IMR-90 (cell line): ENCODE results near the gene TINAG. TPM values are rescaled to one million over a fixed set of nuclear protein-coding genes. Genes with fewer than 3 reads are reported as not detected.

Source experiments
- ATAC-seq: fragments of 200-7000 bp; cut with Tn5 transposase; 2 replicates; pipeline ENCODE4 v1.9.1; 2020; ENCODE audit warnings: low read depth, mild to moderate bottlenecking, moderate library complexity
- BruUV-seq: library from RNA; stranded (reverse); fragments of 400-500 nt; replicated peaks from 2 replicates; lab custom pipeline; 2021; lab: Mats Ljungman, UMichigan
- CTCF ChIA-PET: fragments of 300-600 bp; formaldehyde crosslinking; extraction: SDS; loops from one replicate; lab custom pipeline; 2021; ENCODE audit warnings: antibody characterized with exemption; lab: Yijun Ruan, JAX
- POLR2A ChIA-PET: fragments of 300-600 bp; sonication (Branson Sonifier 250); formaldehyde crosslinking; loops from one replicate; lab custom pipeline; 2022; ENCODE audit warnings: antibody characterized with exemption; ENCODE audit not compliant: unreplicated experiment; lab: Charles Lee
- DNase-seq: peaks from one replicate; pipeline ENCODE4 v3.0.0; 2013
- H2AFZ ChIP-seq: replicated peaks from 2 replicates; pipeline ENCODE3; 2013; ENCODE audit warnings: low read length, mild to moderate bottlenecking; ENCODE audit not compliant: poor library complexity
- H2AK5ac ChIP-seq: 2 replicates; pipeline ENCODE4 v1.6.1; 2013; ENCODE audit warnings: low read depth, low read length, inconsistent platforms
- H2AK9ac ChIP-seq: replicated peaks from 2 replicates; pipeline ENCODE3; 2013; ENCODE audit warnings: mild to moderate bottlenecking, low read depth, low read length, moderate library complexity; ENCODE audit not compliant: poor library complexity
- H2BK120ac ChIP-seq: 2 replicates; pipeline ENCODE4 v1.6.1; 2013; ENCODE audit warnings: low read depth, low read length, inconsistent platforms
- H2BK15ac ChIP-seq: 3 replicates; pipeline ENCODE4 v1.6.1; 2013; ENCODE audit warnings: low read depth, low read length, inconsistent platforms
- H2BK20ac ChIP-seq: 2 replicates; pipeline ENCODE4 v1.6.1; 2013; ENCODE audit warnings: low read depth, mild to moderate bottlenecking, inconsistent platforms, low read length, moderate library complexity
- H2BK5ac ChIP-seq: 2 replicates; pipeline ENCODE4 v1.6.1; 2013; ENCODE audit warnings: mild to moderate bottlenecking, low read depth, low read length, inconsistent platforms; ENCODE audit not compliant: poor library complexity, severe bottlenecking
- H3K14ac ChIP-seq: replicated peaks from 2 replicates; pipeline ENCODE4 v1.6.1; 2013; ENCODE audit warnings: low read depth, low read length, inconsistent platforms
- H3K18ac ChIP-seq: 2 replicates; pipeline ENCODE4 v1.6.1; 2013; ENCODE audit warnings: low read depth, low read length, control low read depth
- H3K23ac ChIP-seq: 2 replicates; pipeline ENCODE4 v1.6.1; 2013; ENCODE audit warnings: low read depth, low read length, inconsistent platforms
- H3K27ac ChIP-seq: 2 replicates; pipeline ENCODE4 v1.5.1; 2013; ENCODE audit warnings: mild to moderate bottlenecking, control low read depth, low read length; ENCODE audit not compliant: insufficient read depth
- H3K27me3 ChIP-seq: 2 replicates; pipeline ENCODE4 v1.6.1; 2013; ENCODE audit warnings: low read length; ENCODE audit not compliant: control insufficient read depth, insufficient read depth
- H3K36me3 ChIP-seq: 2 replicates; pipeline ENCODE4 v1.6.1; 2013; ENCODE audit warnings: low read length, mixed read lengths; ENCODE audit not compliant: control insufficient read depth, insufficient read depth
- H3K4ac ChIP-seq: 2 replicates; pipeline ENCODE4 v1.6.1; 2013; ENCODE audit warnings: low read depth, low read length, inconsistent platforms
- H3K4me1 ChIP-seq: 2 replicates; pipeline ENCODE4 v1.6.1; 2013; ENCODE audit warnings: low read length, mixed read lengths; ENCODE audit not compliant: control insufficient read depth, insufficient read depth
- H3K4me2 ChIP-seq: 2 replicates; pipeline ENCODE4 v1.6.1; 2013; ENCODE audit warnings: low read depth, mild to moderate bottlenecking, control low read depth, low read length, moderate library complexity
- H3K4me3 ChIP-seq: 2 replicates; pipeline ENCODE4 v1.5.1; 2013; ENCODE audit warnings: low read depth, mild to moderate bottlenecking, control low read depth, low read length, moderate library complexity; ENCODE audit not compliant: insufficient read depth
- H3K56ac ChIP-seq: 2 replicates; pipeline ENCODE4 v1.6.1; 2013; ENCODE audit warnings: low read length, inconsistent platforms; ENCODE audit not compliant: insufficient read depth; ENCODE audit errors: extremely low read depth
- H3K79me1 ChIP-seq, 2 experiments: 2 replicates each; pipeline ENCODE4 v1.6.1; 2013; ENCODE audit warnings: low read length in 2 of 2, inconsistent platforms in 1 of 2, low read depth in 1 of 2
- H3K9ac ChIP-seq: 2 replicates; pipeline ENCODE4 v1.6.1; 2013; ENCODE audit warnings: low read depth, low read length, control low read depth
- H3K9me1 ChIP-seq: 2 replicates; pipeline ENCODE4 v1.6.1; 2013; ENCODE audit warnings: low read length, inconsistent platforms; ENCODE audit not compliant: insufficient read depth
- H3K9me3 ChIP-seq: 2 replicates; pipeline ENCODE4 v1.6.1; 2013; ENCODE audit warnings: low read length; ENCODE audit not compliant: control insufficient read depth, insufficient read depth
- H4K20me1 ChIP-seq: 2 replicates; pipeline ENCODE4 v1.6.1; 2013; ENCODE audit warnings: low read length, inconsistent platforms; ENCODE audit not compliant: insufficient read depth
- H4K5ac ChIP-seq: 2 replicates; pipeline ENCODE4 v1.6.1; 2013; ENCODE audit warnings: mild to moderate bottlenecking, low read depth, low read length, control low read depth
- H4K8ac ChIP-seq, 2 experiments: 2 replicates each; pipeline ENCODE4 v1.6.1; 2013; ENCODE audit warnings: low read depth in 2 of 2, low read length in 2 of 2, control low read depth in 1 of 2, inconsistent platforms in 1 of 2
- H4K91ac ChIP-seq: 2 replicates; pipeline ENCODE4 v1.6.1; 2013; ENCODE audit warnings: low read depth, low read length, inconsistent platforms; ENCODE audit not compliant: insufficient read depth
- BHLHE40 ChIP-seq: fragments of 150-350 bp; IDR thresholded peaks from 2 replicates; pipeline ENCODE4 v1.6.1; 2016; ENCODE audit warnings: mild to moderate bottlenecking, low read depth, low read length
- CEBPB ChIP-seq: IDR thresholded peaks from 2 replicates; pipeline ENCODE4 v1.6.1; 2012; ENCODE audit warnings: low read depth, low read length, improper control_type of control experiment
- CHD1 ChIP-seq: IDR thresholded peaks from 2 replicates; pipeline ENCODE4 v1.6.1; 2012; ENCODE audit warnings: low read depth, low read length, improper control_type of control experiment
- CTCF ChIP-seq: conservative IDR thresholded peaks from 2 replicates; pipeline ENCODE4 v1.5.1; 2012; ENCODE audit warnings: mild to moderate bottlenecking, low read depth, low read length, improper control_type of control experiment
- FOS ChIP-seq: fragments of 150-350 bp; IDR thresholded peaks from 2 replicates; pipeline ENCODE4 v1.6.1; 2016; ENCODE audit warnings: low read depth, low read length
- MAZ ChIP-seq: IDR thresholded peaks from 2 replicates; pipeline ENCODE4 v1.6.1; 2012; ENCODE audit warnings: low read depth, mild to moderate bottlenecking, low read length, improper control_type of control experiment, moderate library complexity, borderline replicate concordance
- MXI1 ChIP-seq: IDR thresholded peaks from 2 replicates; pipeline ENCODE4 v1.6.1; 2012; ENCODE audit warnings: low read depth, mild to moderate bottlenecking, low read length, moderate library complexity, borderline replicate concordance
- NFE2L2 ChIP-seq: fragments of 150-350 bp; IDR thresholded peaks from 2 replicates; pipeline ENCODE4 v1.6.1; 2016; ENCODE audit warnings: low read depth, mild to moderate bottlenecking, low read length
- POLR2A ChIP-seq: IDR thresholded peaks from 2 replicates; pipeline ENCODE4 v1.6.1; 2012; ENCODE audit warnings: mild to moderate bottlenecking, low read depth, low read length
- RCOR1 ChIP-seq: IDR thresholded peaks from 2 replicates; pipeline ENCODE4 v1.6.1; 2012; ENCODE audit warnings: mild to moderate bottlenecking, low read length, improper control_type of control experiment; ENCODE audit not compliant: insufficient replicate concordance
- RFX5 ChIP-seq: IDR thresholded peaks from 2 replicates; pipeline ENCODE4 v1.8.0; 2012; ENCODE audit warnings: low read depth, mild to moderate bottlenecking, low read length, moderate library complexity
- SMC3 ChIP-seq: fragments of 150-350 bp; IDR thresholded peaks from 2 replicates; pipeline ENCODE4 v1.6.1; 2016; ENCODE audit warnings: low read depth, mild to moderate bottlenecking, antibody characterized with exemption, low read length, moderate library complexity
- WGBS, 2 experiments: methylation state at CpG; one replicate each; pipeline versions ENCODE4 v1.1.5 to v1.1.7; 2013; ENCODE audit warnings: missing lambda C conversion rate in 2 of 2; ENCODE audit not compliant: insufficient read length in 1 of 2; ENCODE audit errors: extremely low coverage in 2 of 2; 5-methylcytosine and 5-hydroxymethylcytosine counted together
- dilution Hi-C: fragments of 300-500 bp; cut with HindIII; formaldehyde crosslinking; loops from one replicate; pipeline ENCODE4 v1.14.3; 2018; ENCODE audit warnings: low sequenced_read_pairs; ENCODE audit not compliant: unreplicated experiment
- in situ Hi-C: fragments of 300-500 bp; cut with MboI; formaldehyde crosslinking; loops from 3 replicates; pipeline ENCODE4 v1.14.3; 2019; ENCODE audit warnings: low sequenced_read_pairs, inconsistent platforms, mixed read lengths
- intact Hi-C: fragments of 100-400 bp; cut with micrococcal nuclease; formaldehyde crosslinking; loops from 2 replicates; pipeline ENCODE4 v1.10.0; 2022
- polyA plus RNA-seq, 3 experiments: library from polyadenylated mRNA; depleted of rRNA; stranded (reverse); fragments of >200 nt; gene quantifications; 2 replicates each; pipeline ENCODE4 v1.2.3, GENCODE V29; 2012; ENCODE audit warnings: low replicate concordance in 1 of 3
- total RNA-seq: library from RNA; depleted of rRNA; stranded (reverse); fragments of >200 nt; gene quantifications from 2 replicates; pipeline ENCODE4 v1.2.3, GENCODE V29; 2012
- TF ChIP-seq, protein P1 (sequence below): fragments of 150-350 bp; IDR thresholded peaks from 2 replicates; pipeline ENCODE4 v1.6.1; 2016; ENCODE audit warnings: low read depth, mild to moderate bottlenecking, low read length, moderate library complexity, borderline replicate concordance

Gene TINAG
- total and polyA plus RNA-seq, 2 of the 4 experiments (the other 2 are of a cell fraction), result not detected

GRCh38 chr6:54308986-54309315 lies 710 bp downstream of the TINAG start:
- Histone ChIP-seq H3K27ac (no peak overlapping the region), H4K20me1 (no peaks in the 10 kb centered on the region), H3K18ac (no peak overlapping the region), H3K27me3 (no peaks in the 10 kb centered on the region), H2BK5ac (no peak overlapping the region), H3K56ac (no peak overlapping the region), H3K4me3 (no peak overlapping the region), H3K4ac (no peak overlapping the region), H2AK9ac (no peak overlapping the region), H3K23ac (no peak overlapping the region), H3K79me1 (no peaks in the 10 kb centered on the region), H3K4me2 (no peak overlapping the region), H3K9ac (no peak overlapping the region), H3K9me3 (no peaks in the 10 kb centered on the region), H4K5ac (no peak overlapping the region), H2BK15ac (no peak overlapping the region), H2AK5ac (no peak overlapping the region), H4K8ac (no peak overlapping the region), H2BK20ac (no peak overlapping the region), H2BK120ac (no peak overlapping the region), H4K91ac (no peak overlapping the region), H2AFZ (no peak overlapping the region), H3K14ac (no peak overlapping the region), H3K4me1 (no peaks in the 10 kb centered on the region), H3K36me3 (no peaks in the 10 kb centered on the region), H3K9me1 (no peaks in the 10 kb centered on the region)
- ChIA-PET POLR2A (no interaction called here), CTCF (no interaction called here)
- dilution Hi-C loops, result no loop called here
- intact Hi-C loops, result no loop called here
- ATAC-seq, result no peak
- DNase-seq, result no peak
- no CpG with 5 or more reads among the region's 4 CpGs for WGBS, 2 experiments
- no TSS peak for BruUV-seq
- in situ Hi-C loops, result no loop called here
- TF ChIP-seq BHLHE40 (no peak), MXI1 (no peak), SMC3 (no peak), CTCF (no peak), RFX5 (no peak), NFE2L2 (no peak), MAZ (no peak), CHD1 (no peak), CEBPB (no peak), RCOR1 (no peak), POLR2A (no peak), FOS (no peak)
- TF ChIP-seq, protein P1, sequence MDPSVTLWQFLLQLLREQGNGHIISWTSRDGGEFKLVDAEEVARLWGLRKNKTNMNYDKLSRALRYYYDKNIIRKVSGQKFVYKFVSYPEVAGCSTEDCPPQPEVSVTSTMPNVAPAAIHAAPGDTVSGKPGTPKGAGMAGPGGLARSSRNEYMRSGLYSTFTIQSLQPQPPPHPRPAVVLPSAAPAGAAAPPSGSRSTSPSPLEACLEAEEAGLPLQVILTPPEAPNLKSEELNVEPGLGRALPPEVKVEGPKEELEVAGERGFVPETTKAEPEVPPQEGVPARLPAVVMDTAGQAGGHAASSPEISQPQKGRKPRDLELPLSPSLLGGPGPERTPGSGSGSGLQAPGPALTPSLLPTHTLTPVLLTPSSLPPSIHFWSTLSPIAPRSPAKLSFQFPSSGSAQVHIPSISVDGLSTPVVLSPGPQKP, result no peak
